ENCODE measurements around the gene IGHMBP2.

The IGHMBP2 gene

DNA sequence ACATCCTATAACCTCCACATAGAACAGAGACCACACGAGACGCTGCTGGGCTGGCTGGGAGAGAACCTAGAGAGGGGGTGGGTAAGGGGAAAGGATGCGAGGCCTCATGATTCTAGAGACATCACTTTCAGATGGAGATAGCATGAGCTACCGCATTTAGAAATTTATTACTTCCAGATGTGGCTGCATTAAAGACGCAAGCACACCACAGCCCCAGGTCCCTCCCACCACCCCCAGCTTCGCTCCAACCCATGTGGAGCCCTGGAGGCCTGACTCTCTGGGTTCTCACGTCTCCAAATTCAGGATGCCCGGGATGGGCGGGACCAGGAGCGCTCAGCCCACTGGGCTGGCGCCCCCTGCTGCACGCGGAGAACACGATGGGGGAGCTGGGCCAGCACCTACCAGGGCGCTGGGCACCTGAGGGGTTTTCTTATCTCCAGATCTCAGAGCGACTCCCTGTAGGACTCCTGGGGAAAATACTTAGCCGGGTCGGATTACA is 13.7 kb upstream of the IGHMBP2 start:
- no peak for DNase-seq (ENCODE audit: low read depth in 2 of 3, low spot score in 1 of 3)

DNA sequence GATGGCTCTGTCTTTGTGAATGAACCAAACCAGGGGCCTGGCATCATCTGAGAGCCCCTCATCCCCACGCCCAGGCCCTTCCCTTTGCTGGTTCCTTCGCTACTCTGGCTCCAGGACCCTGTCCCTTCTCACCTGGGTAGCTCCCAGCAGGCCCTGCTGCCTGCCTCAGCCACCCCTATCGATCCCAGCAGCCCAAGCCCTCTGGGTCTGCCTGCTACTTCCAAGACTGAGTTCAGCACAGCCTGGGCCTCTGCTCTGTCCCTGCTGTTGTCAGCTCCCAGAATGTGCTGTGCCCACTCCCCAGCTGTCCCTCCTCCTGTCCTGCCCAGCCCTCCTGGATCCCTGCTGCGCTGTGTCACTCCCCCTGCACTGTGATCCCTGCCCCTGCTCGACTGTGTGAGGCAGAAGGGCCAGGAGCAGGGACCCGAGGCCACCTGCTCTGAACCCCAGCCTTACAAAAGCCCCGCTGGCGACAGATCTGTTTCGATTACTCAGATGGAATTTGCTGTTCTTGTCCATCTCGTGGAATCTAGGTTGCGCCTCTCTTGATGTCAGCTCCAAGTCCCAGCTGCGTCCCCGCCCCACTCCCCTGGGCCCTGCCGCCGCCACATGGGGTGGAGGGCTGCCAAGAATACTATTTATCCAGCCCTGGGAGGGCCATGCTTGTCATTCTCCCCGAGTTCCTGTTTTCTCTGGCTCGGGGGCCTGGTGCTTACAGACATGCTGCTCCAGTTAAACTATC is 13.0 kb upstream of the IGHMBP2 start:
- no peak for DNase-seq (ENCODE audit: low read depth in 2 of 3, low spot score in 1 of 3)

- no peak for DNase-seq (ENCODE audit: low read depth in 2 of 3, low spot score in 1 of 3)
Measured at GRCh38 chr11:68891351-68891948, 12.2 kb upstream of the IGHMBP2 start.

DNA sequence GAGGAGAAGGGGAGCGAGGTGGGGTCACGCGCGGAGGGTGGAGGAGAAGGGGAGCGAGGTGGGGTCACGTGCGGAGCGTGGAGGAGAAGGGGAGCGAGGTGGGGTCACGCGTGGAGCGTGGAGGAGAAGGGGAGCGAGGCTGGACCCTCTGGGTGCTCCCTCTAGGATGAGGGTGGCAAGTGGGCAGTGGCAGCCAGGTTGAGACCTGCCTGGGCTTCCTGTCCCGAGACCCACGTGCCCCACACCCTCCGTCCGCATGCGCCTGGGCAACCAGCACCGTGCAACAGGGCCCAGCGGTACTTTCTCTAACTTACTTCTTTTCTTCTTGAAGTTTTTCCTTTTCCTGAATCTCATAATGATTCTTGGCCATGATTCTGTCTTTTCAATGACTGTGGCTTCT is 11.1 kb upstream of the IGHMBP2 start:
- DNase-seq (ENCODE audit: low read depth in 2 of 3, low spot score in 1 of 3): no peak

DNA sequence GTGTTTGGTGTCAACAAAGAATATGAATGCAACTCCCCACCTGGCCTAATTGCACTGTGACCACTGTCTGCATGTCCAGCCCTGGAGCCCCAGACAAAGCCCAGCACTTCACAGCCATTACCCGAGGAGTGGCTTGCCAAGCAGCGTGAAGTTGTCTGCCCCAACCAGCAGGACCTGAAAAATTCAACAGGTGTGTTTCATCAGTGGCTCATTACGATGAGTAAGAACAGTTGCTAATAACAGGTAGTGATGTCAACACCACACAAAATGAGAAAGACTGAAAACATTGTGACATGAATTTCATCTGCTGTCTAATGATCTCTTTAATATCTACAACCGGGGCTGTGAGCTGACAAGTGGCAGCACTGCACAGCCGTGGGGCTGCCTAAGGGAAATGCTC is 10.4 kb upstream of the IGHMBP2 start:
- DNase-seq (ENCODE audit: low read depth in 2 of 3, low spot score in 1 of 3): no peak

- DNase-seq (ENCODE audit: low read depth in 2 of 3, low spot score in 1 of 3): no peak
Measured at GRCh38 chr11:68896171-68896959, 7.3 kb upstream of the IGHMBP2 start.

GRCh38 chr11:68897441-68897840 is 6.2 kb upstream of the IGHMBP2 start:
- DNase-seq (ENCODE audit: low read depth in 2 of 3, low spot score in 1 of 3): no peak

GRCh38 chr11:68900835-68901381 is 2.8 kb upstream of the IGHMBP2 start:
- no peak for DNase-seq (ENCODE audit: low read depth in 2 of 3, low spot score in 1 of 3)

DNA sequence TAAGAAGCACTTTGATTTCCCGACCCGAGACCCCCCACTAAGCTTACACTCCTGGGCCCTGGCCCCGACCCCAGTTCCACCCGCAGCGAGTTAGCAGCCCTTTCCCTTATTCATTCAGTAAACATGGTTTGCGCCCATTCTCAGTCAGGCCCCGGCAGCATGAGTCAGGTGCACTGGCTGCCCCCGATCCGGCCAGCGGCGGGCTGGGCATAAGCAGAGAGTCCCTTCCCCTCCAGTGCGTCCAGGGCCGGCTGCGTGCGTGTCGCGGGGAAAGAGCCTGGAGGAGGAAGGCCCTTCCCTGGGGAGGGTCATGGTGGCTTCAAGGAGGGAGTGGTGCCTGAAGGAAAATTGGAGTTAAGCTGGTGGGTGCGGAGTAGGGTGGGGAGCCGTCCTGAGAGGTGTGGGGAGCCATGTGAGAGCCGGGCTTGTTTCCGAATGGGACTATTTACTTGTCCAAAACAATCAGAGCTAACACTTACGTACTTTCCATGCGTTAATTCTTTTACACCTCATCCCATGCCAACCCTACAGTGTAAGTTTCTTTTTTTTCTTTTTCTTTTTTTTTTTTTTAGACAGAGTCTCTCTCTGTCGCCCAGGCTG is 657 bp downstream of the IGHMBP2 start:
- peak in 2 of 3 donors; percentile 9 to 13 for DNase-seq (ENCODE audit: low read depth in 2 of 3, low spot score in 1 of 3)

DNA sequence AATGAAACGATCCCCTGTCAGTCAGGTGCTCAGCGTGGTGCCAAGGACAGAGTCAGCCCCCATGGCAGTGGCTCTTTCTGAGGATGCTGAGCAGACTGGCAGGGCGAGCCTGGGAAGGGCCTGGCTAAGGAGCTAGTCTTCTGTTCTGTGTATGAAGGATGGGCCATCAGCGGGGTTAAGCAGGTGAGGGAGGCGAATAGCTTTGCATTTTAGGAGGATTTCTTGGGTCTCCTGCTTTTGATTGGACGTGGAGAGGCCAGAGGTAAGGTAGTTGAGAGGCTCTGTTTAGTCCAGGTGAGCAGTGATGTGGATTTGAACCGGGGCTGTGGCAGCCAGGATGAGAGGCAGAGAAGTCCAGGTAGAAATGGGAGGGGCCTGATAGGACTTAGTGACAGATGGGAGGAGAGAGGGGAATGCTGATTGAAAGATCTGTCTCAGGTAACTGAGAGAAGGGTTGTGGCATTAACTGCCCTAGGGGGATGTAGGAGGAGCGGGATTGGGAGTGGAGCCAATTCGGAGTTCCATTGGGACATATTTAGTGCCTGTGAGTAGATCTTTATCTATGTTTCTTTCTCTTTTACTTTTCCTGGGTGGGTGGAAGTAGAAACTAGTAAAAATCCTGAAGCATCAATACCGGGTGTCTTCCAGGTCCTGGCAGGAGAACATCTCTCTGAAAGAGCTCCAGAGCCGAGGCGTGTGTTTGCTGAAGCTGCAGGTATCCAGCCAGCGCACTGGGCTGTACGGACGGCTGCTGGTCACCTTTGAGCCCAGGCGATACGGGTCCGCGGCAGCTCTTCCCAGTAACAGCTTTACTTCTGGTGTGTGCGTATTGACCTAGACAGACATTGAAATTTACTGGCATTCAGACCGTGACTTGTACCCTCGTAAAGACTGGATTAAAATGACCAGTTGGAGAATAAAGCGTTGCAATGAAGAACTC is 2.0 kb downstream of the IGHMBP2 start:
- DNase-seq (ENCODE audit: low read depth in 2 of 3, low spot score in 1 of 3): no peak

DNA sequence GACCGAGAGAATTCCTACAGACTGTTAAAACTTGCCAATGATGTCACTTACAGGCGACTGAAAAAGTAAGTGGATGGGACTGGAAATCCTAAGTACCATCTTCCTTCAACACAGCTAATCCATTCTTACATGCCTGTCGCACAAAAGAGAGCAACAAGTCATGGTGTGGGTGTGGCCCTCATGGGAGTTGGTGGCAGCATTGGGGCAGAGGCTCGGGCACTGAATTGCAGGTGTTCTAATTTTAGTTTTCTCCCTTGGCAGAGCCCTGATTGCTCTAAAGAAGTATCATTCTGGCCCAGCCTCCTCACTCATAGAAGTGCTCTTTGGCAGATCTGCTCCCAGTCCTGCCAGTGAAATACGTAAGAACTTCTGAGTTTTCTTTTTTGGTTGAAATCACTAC is 4.6 kb downstream of the IGHMBP2 start:
- no peak for DNase-seq (ENCODE audit: low read depth in 2 of 3, low spot score in 1 of 3)

DNA sequence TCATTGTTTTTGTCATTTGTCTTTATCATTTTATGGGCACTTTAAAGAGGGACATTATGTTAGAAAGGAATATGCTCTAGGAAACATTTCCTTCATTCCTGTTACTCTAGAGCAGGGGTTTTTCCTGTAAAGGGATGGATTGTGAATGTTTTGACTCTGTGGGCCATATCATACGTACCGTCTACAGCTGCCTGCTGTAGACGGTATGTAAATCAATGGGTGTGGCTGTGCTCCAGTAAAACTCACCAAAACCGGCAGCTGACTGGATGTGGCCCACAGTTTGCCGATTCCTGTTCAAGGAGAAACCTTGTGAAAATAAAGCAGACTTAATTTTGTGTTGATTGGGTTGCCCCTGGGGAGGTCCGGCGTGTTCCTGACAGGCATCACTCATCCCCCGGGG is 7.3 kb downstream of the IGHMBP2 start:
- no peak for DNase-seq (ENCODE audit: low read depth in 2 of 3, low spot score in 1 of 3)

GRCh38 chr11:68911731-68912130 is 8.0 kb downstream of the IGHMBP2 start:
- no peak for DNase-seq (ENCODE audit: low read depth in 2 of 3, low spot score in 1 of 3)

DNA sequence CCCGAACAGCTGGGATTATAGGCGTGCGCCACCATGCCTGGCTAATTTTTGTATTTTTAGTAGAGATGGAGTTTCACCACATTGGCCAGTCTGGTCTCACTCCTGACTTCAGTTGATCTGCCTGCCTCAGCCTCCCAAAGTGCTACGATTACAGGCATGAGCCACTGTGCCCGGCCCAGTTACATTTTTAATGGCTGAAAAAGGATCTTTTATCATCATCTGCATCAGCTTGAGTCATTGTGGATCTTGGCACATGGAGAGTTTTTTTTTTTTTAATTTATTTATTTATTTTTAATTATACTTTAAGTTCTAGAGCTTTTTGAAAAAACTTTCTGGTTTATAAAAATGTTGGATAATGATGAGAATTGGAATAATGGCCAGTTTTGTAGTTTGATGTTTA is 8.6 kb downstream of the IGHMBP2 start:
- no peak for DNase-seq (ENCODE audit: low read depth in 2 of 3, low spot score in 1 of 3)

DNA sequence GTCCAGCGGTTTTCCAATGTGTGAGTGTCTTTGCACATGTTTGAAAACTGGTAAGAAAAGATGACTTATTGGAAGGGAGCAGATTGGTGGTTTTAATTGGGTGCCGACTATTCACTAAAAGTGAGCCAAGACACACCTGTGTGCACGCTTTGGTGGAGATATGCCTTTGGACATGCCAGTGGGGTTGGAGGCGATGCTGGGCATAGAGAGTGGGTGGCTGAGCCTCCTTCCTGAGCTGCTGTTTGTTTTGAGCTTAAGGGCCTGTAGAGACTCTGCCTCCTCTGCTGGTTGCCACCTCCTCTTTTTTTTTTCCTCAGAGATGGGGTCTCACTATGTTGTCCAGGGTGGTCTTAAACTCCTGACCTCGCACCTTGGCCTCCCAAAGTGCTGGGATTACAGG is 9.5 kb downstream of the IGHMBP2 start:
- no peak for DNase-seq (ENCODE audit: low read depth in 2 of 3, low spot score in 1 of 3)

- no peak for DNase-seq (ENCODE audit: low read depth in 2 of 3, low spot score in 1 of 3)
Measured at GRCh38 chr11:68914761-68915160, 11.1 kb downstream of the IGHMBP2 start.

GRCh38 chr11:68916439-68916838 is 12.7 kb downstream of the IGHMBP2 start:
- no peak for DNase-seq (ENCODE audit: low read depth in 2 of 3, low spot score in 1 of 3)

DNA sequence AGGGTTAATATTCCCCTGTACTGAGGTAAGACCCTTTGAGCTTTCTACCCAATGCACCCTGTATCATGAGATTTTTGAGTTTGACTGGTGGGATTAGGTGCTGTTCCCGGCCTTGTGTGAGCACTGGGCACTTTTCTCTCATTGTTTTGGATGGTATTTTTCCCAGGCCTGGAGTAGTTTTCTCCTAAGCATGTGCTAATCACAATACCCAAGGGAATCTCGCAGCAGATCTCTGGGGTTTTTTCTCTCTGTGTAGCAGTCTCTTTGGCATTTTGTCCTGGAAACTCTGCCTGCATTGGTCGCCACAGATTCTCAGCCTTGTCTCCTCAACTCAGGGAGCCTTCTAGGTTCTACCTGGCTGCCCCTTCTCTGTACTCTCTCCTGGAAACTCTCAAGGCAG is 19.9 kb downstream of the IGHMBP2 start:
- DNase-seq (ENCODE audit: low read depth in 2 of 3, low spot score in 1 of 3): no peak

GRCh38 chr11:68924073-68924925 is 20.6 kb downstream of the IGHMBP2 start:
- no peak for DNase-seq (ENCODE audit: low read depth in 2 of 3, low spot score in 1 of 3)
